Measurements from ENCODE around the gene DNAJB13.

Gene DNAJB13

GRCh38 chr11:74001822-74002286 lies 51.0 kb downstream of the DNAJB13 start:
- TF ChIP-seq, protein P1, sequence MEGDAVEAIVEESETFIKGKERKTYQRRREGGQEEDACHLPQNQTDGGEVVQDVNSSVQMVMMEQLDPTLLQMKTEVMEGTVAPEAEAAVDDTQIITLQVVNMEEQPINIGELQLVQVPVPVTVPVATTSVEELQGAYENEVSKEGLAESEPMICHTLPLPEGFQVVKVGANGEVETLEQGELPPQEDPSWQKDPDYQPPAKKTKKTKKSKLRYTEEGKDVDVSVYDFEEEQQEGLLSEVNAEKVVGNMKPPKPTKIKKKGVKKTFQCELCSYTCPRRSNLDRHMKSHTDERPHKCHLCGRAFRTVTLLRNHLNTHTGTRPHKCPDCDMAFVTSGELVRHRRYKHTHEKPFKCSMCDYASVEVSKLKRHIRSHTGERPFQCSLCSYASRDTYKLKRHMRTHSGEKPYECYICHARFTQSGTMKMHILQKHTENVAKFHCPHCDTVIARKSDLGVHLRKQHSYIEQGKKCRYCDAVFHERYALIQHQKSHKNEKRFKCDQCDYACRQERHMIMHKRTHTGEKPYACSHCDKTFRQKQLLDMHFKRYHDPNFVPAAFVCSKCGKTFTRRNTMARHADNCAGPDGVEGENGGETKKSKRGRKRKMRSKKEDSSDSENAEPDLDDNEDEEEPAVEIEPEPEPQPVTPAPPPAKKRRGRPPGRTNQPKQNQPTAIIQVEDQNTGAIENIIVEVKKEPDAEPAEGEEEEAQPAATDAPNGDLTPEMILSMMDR (IDR thresholded peaks at IDR 0.05; ENCODE audit: extremely low read depth, insufficient read depth, missing control alignments) = no peak
- DNase-seq (ENCODE audit: low spot score) = no peak
- in situ Hi-C loops (cut with MboI; ENCODE audit: low pct_unique_long_range_greater_than_20kb, low sequenced_read_pairs, unreplicated experiment) = no loop called here

- in situ Hi-C loops (cut with MboI; ENCODE audit: low pct_unique_long_range_greater_than_20kb, low sequenced_read_pairs, unreplicated experiment) = no loop called here
- DNase-seq (ENCODE audit: low spot score) = no peak
- TF ChIP-seq, protein P1 (IDR thresholded peaks at IDR 0.05; ENCODE audit: extremely low read depth, insufficient read depth, missing control alignments) = no peak
These were observed 52.0 kb downstream of the DNAJB13 start for GRCh38 chr11:74002832-74003231.

GRCh38 chr11:74004046-74004695 lies 53.3 kb downstream of the DNAJB13 start:
- TF ChIP-seq, protein P1 (IDR thresholded peaks at IDR 0.05; ENCODE audit: extremely low read depth, insufficient read depth, missing control alignments) = no peak
- no peak for DNase-seq (ENCODE audit: low spot score)
- in situ Hi-C loops (cut with MboI; ENCODE audit: low pct_unique_long_range_greater_than_20kb, low sequenced_read_pairs, unreplicated experiment) = no loop called here

DNA sequence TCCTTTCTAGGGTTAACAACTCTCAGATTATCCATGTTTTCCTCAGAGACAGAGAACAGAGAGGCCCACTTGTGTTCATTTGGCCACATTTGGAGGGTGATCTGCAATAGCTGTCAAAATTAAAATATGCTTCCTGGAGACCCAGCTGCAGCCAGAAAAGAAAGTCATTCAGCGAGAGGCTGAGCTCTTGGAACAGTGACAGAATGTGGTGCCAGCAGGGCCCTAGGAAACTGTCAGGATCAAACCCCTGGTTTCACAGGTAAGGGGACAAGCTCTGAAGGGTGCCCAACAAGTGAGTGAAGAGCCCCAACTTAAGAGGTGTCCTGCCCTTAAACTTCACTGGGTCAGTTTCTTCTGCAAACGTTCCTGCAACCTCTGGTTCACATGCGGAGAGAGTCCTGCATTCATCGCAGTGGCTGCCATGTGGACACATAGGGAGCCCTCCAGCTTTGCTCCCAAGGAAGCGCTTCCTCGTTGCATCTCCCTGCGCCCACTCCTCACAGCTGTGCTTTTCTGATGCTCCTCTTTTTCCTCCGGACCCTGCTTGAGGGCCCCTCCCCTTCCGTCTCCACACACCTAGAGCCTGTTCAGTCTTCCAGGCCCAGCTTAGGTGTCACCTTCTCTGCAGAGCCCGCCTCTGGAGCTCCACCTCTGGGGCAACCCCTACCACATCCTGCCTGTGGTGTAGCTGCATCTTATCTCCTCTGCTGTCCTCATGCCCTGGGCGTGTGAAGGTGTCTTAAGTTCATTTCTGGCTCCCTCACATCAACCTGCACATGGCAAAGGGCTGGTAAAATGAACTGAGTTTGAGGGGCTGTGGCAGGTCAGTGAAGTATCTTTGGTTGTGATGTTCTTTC lies 54.2 kb downstream of the DNAJB13 start:
- DNase-seq (ENCODE audit: low spot score) = no peak
- in situ Hi-C loops (cut with MboI; ENCODE audit: low pct_unique_long_range_greater_than_20kb, low sequenced_read_pairs, unreplicated experiment) = no loop called here
- TF ChIP-seq, protein P1 (IDR thresholded peaks at IDR 0.05; ENCODE audit: extremely low read depth, insufficient read depth, missing control alignments) = no peak

DNA sequence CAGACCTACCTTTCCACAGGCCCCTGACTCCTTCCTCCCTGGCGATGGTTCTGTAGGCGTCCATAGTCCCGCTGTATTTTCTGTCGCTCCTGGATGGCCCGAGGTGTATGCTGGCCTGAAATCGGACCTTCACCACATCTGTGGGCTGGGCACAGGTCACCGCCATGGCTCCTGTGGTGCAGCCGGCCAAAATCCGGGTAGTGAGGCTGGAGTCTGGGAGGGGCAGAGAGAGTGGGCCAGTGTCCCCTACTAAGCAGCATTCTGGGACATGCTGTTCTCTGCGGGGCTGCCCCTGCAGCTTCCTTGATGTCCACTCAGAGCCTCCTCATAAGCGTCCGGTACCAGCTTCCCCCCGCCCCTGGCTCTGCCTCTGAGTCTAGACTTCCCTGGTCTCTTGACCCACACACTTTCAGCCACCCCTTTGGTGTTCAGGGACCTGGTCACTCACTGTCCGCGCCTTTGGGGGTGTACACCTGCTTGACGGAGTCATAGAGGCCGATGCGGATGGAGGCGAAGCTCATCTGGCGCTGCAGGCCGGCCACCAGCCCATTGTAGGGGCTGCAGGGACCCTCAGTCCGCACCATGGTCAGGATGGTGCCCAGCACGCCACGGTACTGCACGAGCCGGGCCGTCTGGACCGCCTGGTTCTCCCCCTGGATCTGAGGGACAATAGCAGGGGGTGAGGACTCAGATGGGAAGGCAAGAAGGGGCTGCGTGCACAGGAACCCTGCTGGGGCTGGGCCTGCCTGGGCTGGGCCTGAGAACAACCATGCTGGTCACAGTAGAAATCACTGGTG lies 55.1 kb downstream of the DNAJB13 start:
- TF ChIP-seq, protein P1 (IDR thresholded peaks at IDR 0.05; ENCODE audit: extremely low read depth, insufficient read depth, missing control alignments) = no peak
- in situ Hi-C loops (cut with MboI; ENCODE audit: low pct_unique_long_range_greater_than_20kb, low sequenced_read_pairs, unreplicated experiment) = no loop called here
- no peak for DNase-seq (ENCODE audit: low spot score)

DNA sequence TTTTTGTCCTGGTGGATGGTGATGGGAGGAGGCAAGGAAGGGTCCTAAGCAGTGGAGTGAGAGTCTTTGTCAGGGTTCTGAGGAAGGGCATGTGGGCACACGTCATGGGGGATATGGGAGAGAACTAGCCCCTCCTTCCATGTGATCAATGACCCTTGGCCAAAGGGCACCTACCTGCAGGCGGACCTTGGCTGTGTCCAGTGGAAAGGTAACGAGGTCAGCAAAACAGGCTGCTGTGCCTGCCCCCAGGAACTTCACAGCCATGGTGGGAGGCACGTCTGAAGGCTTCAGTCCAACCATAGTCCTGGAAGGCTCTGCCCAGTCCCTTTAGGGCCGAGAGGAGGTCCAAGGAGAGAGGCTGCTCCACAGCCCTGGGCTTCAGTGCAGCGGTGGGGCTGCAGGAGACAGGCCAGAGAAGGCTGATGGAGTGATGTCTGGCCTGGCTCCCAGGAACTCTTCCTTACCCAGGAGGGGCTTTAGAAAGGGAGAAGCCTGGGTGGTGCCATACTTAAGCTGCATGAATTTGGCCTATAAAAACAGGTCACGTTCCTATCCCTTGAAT lies 56.0 kb downstream of the DNAJB13 start:
- no peak for DNase-seq (ENCODE audit: low spot score)
- TF ChIP-seq, protein P1 (IDR thresholded peaks at IDR 0.05; ENCODE audit: extremely low read depth, insufficient read depth, missing control alignments) = no peak
- in situ Hi-C loops (cut with MboI; ENCODE audit: low pct_unique_long_range_greater_than_20kb, low sequenced_read_pairs, unreplicated experiment) = no loop called here

Measured in GM13977 (cell line).